AG09319 (cell line): Measurements from ENCODE around the gene GRIK1.
"Not testable (repeated sequence)": the region's sequence is repeated elsewhere in the genome, so short reads cannot be mapped to it uniquely, and the experiment has no call there.

Source experiments
- DNase-seq: peaks from one replicate; pipeline ENCODE4 v3.0.0-alpha.2; 2010; ENCODE audit warnings: low read depth; ENCODE audit errors: extremely low read depth
- TF ChIP-seq, protein P1 (sequence below): IDR thresholded peaks from 2 replicates; pipeline ENCODE4 v1.5.1; 2011; ENCODE audit warnings: low read depth, mild to moderate bottlenecking, inconsistent platforms, low read length, moderate library complexity

GRIK1 gene

DNA sequence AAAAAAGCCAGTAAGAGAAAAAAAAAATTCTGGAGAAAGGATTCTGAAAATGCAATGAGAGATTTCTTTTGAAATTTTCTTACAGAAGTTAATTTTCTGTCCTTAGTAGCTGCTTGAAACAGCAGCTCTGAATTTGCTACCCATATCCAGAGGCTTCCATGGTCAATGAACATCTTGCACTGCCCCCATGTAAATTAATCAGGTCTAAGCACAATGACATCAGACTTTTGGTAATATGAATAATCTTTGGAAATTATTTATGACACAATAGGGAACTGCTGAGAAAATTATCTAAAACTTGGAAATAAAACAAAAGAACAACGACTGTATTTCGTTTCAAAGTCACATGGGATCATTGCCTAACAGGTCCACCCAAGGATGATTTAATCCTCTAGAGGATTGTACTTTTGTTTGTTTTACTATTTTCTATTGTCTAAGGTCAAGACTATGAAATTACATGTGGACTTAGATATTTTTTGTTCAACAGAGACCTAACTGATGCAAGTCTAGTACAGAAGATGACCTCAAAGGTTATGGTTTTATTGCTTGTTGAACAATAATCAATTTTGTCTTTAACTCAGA, 328.9 kb downstream of the GRIK1 start:
- TF ChIP-seq, protein P1, sequence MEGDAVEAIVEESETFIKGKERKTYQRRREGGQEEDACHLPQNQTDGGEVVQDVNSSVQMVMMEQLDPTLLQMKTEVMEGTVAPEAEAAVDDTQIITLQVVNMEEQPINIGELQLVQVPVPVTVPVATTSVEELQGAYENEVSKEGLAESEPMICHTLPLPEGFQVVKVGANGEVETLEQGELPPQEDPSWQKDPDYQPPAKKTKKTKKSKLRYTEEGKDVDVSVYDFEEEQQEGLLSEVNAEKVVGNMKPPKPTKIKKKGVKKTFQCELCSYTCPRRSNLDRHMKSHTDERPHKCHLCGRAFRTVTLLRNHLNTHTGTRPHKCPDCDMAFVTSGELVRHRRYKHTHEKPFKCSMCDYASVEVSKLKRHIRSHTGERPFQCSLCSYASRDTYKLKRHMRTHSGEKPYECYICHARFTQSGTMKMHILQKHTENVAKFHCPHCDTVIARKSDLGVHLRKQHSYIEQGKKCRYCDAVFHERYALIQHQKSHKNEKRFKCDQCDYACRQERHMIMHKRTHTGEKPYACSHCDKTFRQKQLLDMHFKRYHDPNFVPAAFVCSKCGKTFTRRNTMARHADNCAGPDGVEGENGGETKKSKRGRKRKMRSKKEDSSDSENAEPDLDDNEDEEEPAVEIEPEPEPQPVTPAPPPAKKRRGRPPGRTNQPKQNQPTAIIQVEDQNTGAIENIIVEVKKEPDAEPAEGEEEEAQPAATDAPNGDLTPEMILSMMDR = no peak

DNA sequence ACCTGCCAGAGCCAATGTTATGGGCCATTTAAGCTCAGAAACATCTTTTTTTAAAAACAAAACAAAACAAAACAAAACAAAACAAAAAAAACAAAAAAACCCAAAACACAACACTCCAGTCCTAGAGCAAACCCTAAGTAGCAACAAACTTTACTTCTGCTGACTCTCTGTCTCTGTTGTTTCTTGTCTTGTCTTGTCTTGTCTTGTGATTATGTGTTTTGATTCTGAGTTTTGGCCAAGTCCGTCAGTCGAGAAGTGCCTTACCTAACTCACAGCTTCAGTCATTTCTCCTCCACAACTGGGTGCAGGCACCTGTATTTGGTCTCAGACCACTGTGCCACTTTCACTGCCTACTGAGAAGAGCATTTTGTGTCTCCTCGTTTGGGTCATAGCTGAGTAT, 333.2 kb downstream of the GRIK1 start:
- TF ChIP-seq, protein P1 = no peak
- no peak for DNase-seq

More for the DNA sequence above, 328.9 kb downstream of the GRIK1 start:
- no peak for DNase-seq

DNA sequence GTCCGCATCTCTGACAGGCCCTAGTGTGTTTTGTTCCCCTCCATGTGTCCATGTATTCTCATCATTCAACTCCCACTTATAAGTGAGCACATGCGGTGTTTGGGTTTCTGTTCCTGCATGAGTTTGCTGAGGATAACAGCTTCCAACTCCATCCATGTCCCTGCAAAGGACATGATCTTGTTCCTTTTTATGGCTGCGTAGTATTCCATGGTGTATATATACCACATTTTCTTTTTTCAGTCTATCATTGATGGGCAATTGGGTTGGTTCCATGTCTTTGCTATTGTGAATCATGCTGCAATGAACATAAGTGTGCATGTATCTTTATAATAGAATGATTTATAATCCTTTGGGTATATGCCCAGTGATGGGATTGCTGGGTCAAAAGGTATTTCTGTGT, 334.6 kb downstream of the GRIK1 start:
- DNase-seq = not testable (repeated sequence)

DNA sequence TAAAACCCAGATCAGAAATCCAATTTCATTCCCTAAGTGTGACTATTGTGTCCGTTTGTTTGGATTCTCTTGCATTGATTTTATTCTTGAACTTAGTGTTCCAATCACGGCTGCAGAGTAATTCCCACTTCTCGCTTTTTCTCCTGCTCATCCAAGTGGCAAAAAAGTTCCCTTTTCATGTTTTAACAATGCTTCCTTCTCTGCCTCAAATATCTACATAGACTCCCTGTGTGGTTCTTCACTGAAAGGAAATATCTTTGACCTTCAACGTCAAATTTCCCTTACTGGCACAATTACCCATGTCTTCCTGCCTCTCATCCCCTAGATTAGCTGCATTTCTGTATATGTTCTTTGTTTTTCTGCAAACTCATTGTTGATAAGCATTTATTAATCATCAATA, 335.7 kb downstream of the GRIK1 start:
- TF ChIP-seq, protein P1 = no peak
- DNase-seq = no peak

DNA sequence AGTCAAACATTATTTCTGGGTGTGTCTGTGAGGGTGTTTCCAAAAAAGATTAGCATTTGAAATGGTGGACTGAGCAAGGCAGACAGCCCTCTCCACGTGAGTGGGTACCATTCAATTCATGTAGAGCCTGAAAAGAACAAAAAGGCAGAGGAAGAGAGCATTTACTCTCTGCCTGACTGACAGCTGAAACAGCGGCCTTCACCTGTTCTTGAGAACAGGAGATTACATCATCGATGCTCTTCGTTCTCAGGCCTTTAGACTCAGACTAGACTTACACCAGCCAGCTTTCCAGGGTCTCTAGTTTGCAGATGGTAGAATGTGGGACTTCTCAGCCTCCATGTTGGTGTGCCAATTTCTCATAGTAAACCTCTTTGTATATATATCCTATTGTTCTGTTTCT, 338.7 kb downstream of the GRIK1 start:
- TF ChIP-seq, protein P1 = no peak
- DNase-seq = no peak

DNA sequence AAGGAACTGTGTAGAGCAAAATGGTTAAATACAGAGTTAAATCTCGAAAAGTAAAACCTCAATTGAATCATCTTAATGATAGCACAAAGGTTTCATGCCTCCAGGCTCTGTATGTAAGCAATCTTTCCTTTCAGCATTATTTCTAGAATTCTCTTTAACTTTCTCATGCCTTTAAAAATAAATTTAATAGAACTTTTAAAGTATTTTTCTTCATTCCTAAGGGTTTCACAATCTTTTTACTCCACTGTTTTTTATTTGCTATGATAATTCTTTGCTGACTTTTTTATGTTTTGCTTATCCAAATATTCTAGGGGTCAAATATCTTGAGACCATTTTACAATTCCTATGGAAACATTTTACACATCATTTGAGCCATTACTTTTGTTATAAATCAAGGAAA, 353.1 kb downstream of the GRIK1 start:
- TF ChIP-seq, protein P1 = no peak
- DNase-seq = no peak

DNA sequence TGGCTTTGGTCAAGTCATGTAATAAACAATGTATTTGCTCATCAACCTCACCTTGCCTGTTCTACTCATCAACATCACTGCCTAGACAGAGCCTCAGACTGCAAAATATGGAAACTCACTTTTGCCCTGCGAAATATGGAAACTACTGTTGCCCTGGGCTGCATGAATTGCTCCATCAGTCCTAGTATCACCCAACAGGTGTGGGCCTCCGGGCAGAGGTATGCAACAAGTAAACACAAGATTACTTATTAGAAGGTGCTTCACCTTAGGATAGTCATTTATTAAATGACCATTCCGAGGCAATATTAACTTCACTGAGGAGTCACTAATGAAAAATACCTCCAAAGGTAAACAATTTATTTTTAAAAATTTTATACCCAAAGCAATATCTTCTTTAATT, 354.3 kb downstream of the GRIK1 start:
- TF ChIP-seq, protein P1 = no peak
- no peak for DNase-seq

DNA sequence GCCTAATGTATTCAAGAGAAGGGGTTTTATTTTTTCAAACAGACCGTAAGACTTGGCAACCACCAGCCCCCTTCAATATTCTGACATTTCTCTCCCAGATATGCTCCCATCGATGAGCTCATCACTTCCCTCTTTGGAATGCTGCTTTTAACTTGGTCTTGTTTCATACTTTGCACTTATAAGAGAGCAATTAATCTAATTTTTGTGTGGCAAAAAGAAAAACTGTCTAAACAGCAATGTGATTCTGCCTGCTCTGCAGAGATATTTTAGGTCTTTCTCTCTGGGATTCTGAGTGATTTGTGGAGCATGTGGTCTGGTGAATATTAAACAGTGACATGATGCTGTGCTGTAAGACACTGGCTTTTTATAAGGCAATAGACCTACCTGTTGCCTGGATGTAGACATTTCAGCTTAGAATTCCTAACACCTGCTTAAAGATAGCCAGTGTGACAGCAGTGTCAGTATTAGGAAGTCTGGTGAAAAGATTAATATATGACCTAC, 356.3 kb downstream of the GRIK1 start:
- TF ChIP-seq, protein P1 = no peak
- DNase-seq = no peak
